GM19463 (cell line): Measurements from ENCODE around the gene USP53.
A peak's percentile ranks its signal among the peaks of the same experiment; 100 is the strongest.
"Not testable (repeated sequence)": the region's sequence is repeated elsewhere in the genome, so short reads cannot be mapped to it uniquely, and the experiment has no call there.

ENCODE experiments used
- ATAC-seq: cut with Tn5 transposase; IDR thresholded peaks from one replicate; pipeline ENCODE4 v1.9.1; 2021; ENCODE audit warnings: mild to moderate bottlenecking, moderate library complexity; ENCODE audit not compliant: unreplicated experiment

USP53 gene

GRCh38 chr4:119268466-119268865, 56.0 kb downstream of the USP53 start:
- ATAC-seq: no peak

GRCh38 chr4:119271361-119272085, 59.0 kb downstream of the USP53 start:
- ATAC-seq: no peak

GRCh38 chr4:119279541-119279940, 67.0 kb downstream of the USP53 start:
- ATAC-seq: not testable (repeated sequence)

GRCh38 chr4:119279945-119280344, 67.4 kb downstream of the USP53 start:
- ATAC-seq: not testable (repeated sequence)

- no peak for ATAC-seq
These were observed 68.9 kb downstream of the USP53 start for GRCh38 chr4:119281393-119281792.

- no peak for ATAC-seq
These were observed 72.6 kb downstream of the USP53 start for GRCh38 chr4:119284876-119285780.

GRCh38 chr4:119286377-119287002, 74.0 kb downstream of the USP53 start:
- ATAC-seq: no peak

GRCh38 chr4:119289313-119289712, 76.8 kb downstream of the USP53 start:
- ATAC-seq: no peak

DNA sequence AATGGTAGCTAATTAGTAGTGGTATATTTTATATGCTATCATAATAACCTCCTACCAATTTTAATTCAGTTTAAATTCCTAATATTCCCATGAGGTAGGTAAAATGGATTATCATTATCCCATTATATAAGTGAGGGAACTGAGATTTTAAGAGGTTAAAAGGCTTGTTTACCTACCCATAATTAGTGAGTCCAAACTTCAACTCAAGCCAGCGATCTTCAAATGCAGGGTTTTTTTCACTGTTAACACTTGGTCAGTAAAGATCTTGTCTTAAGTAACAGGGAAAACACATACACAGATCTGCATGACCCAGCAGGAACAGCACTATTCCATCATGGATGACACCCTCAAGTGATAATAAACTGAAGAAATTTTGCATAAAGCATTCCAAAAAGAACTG, 78.1 kb downstream of the USP53 start:
- no peak for ATAC-seq

DNA sequence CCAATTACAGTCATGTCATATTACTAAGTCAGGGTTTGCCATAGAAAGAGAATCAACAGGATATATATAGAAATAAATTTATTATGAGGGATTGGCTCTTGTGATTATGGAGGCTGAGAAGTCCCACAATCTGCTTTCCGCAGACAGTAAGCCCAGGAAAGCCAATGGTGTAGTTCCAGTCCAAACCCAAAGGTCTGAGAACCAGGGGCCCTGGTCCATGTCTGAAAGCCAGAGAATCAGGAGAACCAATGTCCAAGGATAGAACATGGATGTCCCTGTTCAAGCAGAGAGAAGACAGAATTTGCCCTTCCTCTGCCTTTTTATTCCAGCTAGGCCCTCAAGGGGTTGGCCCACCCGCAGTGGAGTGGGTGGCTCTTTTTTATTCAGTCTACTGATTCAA, 83.8 kb downstream of the USP53 start:
- no peak for ATAC-seq

DNA sequence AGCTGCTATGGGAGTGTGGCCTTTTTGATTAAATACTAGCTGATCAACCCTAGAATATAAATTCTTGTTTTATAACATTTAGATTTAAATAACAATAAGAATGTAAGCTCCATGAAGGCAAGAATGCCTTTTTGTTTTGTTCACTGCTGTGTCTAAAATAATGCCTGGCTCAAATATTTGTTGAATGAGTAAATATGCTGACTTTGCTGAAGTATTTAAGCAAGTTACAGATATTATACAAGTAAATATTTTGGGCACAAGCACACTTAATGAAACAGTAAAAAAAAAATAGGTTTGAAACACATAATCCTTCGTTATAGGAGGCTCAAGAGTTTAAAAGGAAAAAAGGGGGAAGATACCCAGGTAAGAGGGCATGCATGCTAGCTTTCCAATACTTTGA, 85.3 kb downstream of the USP53 start:
- no peak for ATAC-seq

- no peak for ATAC-seq
These were observed 86.8 kb downstream of the USP53 start for GRCh38 chr4:119299260-119299671.

DNA sequence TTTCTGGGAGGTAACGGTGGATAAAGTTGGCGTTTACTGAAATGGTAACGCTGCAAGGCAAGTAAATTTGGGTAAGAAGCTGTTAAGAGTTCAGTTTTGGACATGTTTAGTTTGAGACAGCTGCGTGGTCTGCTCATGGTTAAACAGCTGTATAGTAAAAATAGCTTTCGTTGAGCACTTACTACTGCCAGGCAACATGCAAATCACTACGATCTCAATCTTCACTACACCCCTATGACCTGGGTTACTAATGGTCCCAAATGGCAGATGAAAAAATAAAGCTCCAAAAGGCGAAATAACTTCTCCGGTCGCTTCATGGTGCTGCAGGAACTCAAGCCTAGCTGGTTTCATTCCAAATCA, 87.2 kb downstream of the USP53 start:
- peak; percentile 36 for ATAC-seq

DNA sequence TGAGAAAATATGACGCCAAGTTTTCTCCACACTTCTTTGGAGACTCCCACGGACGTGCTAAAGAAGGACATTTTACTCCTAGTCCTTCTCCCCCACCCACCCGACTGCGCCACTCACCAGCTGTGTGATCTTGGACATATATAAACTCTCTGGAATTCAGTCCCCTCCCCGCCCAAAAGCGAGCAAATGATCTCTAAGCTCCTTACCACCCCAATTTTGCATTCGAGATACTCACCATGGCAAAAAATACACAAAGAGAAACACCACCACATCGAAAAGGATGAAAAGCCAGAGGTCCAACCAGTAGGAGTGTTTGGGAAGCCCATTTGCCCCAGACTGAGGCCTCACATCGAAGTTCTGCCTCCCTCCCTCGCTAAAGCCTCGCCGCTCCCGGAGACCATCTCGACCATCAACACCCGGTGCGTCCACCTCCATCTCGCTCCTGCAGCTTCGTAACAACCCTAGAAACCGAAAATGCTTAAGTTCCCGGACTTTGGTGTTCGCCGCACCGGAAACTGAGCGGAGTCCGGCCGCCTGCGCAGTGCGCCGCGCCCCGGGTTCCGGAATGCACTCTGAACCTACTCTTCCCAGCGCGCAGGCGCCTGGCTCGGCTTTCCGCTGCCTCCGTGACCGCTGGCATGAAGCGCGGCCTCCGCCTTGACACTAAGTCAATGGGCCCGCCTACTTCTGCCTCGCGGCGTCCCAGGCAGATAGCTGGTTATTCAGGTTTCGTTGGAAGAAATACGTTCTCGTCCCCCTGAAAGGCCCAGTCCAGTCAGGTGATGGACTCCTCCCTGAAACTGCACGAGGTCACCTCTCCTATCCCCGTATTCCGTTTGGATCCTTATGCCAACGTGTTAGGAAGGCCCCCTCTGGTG, 87.8 kb downstream of the USP53 start:
- peak; percentile 96 for ATAC-seq

DNA sequence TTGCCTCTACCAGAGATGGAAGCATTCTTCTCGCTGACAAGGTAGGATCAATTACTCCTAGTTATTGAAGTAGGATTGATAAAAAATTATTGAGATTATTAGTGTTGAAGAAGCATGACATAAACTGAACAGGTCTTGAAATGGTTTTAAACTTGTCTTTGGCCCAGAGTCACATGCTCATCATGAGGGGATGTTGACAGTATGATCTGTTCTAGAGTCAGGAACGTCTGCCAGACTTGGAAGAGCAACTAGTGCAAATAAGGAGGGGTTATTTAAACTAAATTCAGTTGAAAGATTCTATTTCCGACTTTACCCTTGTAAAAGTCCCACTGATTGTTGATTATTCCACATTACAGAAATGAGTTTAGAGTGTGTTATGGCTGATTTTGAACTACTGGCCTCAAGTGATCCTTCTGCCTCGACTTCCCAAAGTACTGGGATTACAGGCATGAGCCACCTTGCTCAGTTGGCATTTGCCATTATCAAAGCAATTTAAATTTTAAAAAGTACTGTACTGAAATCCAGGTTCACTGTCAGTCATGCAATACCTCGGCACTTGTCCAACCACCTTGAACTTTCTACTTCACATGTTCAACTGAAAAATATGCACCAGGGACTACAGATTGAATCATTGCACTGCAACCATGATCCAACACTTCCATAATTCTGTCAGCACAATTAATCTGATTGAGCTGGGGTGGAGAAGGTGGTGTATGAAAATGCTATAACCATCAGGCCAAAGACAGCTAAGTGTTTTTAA, 89.7 kb downstream of the USP53 start:
- ATAC-seq: no peak

DNA sequence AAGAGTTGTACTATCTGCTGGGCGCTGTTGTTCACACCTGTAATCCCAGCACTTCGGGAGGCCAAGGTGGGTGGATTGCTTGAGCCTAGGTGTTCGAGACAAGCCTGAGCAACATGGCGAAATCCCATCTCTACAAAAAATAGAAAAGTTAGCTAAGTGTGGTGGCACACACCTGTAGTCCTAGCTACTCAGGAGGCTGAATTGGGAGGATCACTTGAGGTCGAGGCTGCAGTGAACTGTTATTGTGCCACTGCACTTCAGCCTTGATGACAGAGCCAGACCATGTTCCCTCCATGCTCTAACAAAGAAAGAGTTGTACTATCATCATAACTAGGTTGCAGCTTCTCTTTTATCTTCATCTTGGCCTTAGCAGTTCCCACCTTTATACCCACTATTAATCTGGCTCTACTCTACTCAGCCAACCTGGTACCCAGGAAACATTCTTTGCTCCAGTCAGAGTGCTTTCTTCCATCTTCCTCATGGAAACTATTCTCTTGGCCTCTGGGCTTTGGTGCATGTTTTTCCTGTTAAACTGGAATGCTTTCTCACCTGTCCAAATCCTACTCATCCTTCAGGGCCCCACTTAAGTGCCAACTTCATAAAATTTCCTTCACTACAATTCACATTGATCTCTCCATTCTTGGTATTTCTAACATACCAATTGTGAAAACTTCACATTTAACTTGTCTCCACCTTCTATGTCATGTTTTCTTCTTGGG, 91.2 kb downstream of the USP53 start:
- no peak for ATAC-seq

DNA sequence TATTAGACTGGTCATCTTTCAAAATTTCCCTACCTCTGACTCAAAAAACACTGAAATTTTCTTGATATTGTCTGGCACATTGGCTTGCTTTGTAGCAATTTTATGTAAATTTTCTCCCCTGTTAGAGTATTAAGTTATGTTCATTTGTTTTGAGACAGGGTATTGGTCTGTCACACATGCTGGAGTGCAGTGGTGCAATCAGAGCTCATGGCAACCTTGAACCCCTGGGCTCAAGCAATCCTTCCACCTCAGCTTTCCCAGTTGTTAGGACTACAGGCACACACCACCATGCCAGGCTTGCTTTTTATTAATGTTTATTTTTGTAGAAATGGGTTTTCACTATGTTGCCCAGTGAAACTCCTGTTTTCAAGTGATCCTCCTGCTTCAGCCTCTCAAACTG, 91.9 kb downstream of the USP53 start:
- ATAC-seq: no peak

DNA sequence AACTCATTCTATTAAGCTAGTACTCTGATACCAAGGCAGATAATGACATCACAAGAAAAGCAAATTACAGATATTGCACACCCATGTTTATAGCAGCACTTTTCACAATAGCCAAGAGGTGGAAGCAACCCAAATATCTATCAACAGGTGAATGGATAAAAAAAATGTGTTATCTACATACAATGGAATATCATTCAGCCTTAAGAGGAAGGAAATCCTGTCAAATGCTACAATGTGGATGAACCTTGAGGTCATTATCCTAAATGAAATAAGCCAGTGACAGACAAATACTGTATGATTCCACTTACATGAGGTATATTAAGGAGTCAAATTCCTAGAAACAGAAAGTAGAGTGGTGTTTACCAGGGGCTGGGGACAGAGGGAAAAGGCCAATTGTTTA, 95.1 kb downstream of the USP53 start:
- no peak for ATAC-seq

- ATAC-seq: no peak
These were observed 98.3 kb downstream of the USP53 start for GRCh38 chr4:119310826-119311225.
